Large intestine (tissue), 3 donors: ENCODE results near the gene METRN. TPM values are rescaled to one million over a fixed set of nuclear protein-coding genes. Genes with fewer than 3 reads are reported as not detected.
A peak's percentile ranks its signal among the peaks of the same experiment; 100 is the strongest.
"Not testable (repeated sequence)": the region's sequence is repeated elsewhere in the genome, so short reads cannot be mapped to it uniquely, and the experiment has no call there.

Experiments used
- DNase-seq, 2 donors: peaks; one replicate each; pipeline versions ENCODE4 v3.0.0 to v3.0.0-alpha.2; 2013
- H3K27ac ChIP-seq: one replicate; pipeline ENCODE4 v1.5.1; 2013; ENCODE audit warnings: low read length
- H3K27me3 ChIP-seq: 2 replicates; pipeline ENCODE4 v1.6.1; 2013; ENCODE audit warnings: low read length; ENCODE audit not compliant: control insufficient read depth, insufficient read depth
- H3K36me3 ChIP-seq: 2 replicates; pipeline ENCODE4 v1.6.1; 2013; ENCODE audit warnings: low read length; ENCODE audit not compliant: control insufficient read depth, insufficient read depth
- H3K4me1 ChIP-seq: one replicate; pipeline ENCODE4 v1.6.1; 2013; ENCODE audit warnings: low read length; ENCODE audit not compliant: control insufficient read depth, insufficient read depth
- H3K4me3 ChIP-seq: one replicate; pipeline ENCODE4 v1.5.1; 2013; ENCODE audit warnings: low read length
- H3K9me3 ChIP-seq: one replicate; pipeline ENCODE4 v1.6.1; 2013; ENCODE audit warnings: mild to moderate bottlenecking, low read depth, low read length, moderate library complexity; ENCODE audit not compliant: control insufficient read depth
- WGBS: methylation state at CpG from one replicate; pipeline ENCODE4 v1.1.5; 2013; ENCODE audit warnings: low lambda C conversion rate; ENCODE audit not compliant: insufficient coverage; 5-methylcytosine and 5-hydroxymethylcytosine counted together
- polyA plus RNA-seq: library from polyadenylated mRNA; unstranded; fragments of 120-200 nt; gene quantifications from one replicate; pipeline ENCODE4 v1.2.1, GENCODE V29; 2013

Gene METRN
- polyA plus RNA-seq, 1 donor: 18.9 TPM

DNA sequence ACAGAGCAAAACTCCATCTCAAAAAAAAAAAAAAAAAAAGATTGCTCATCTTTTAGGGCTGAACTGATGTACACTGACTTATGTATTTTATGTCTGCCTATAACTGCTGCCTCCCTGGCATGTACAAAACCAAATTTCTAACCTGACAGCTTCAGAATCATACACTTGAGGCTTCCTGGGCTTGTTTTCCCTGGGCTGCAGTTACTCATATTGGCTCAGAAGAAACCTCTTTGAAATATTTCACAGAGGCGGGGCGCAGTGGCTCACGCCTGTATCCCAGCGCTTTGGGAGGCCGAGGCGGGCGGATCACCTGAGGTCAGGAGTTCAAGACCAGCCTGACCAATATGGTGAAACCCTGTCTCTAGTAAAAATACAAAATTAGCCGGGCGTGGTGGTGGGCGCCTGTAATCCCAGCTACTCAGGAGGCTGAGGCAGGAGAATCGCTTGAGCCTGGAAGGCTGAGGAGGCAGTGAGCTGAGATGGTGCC lies 39.2 kb downstream of the METRN start:
- not testable (repeated sequence) for DNase-seq, H3K9me3 ChIP-seq, H3K36me3 ChIP-seq, H3K4me1 ChIP-seq, H3K4me3 ChIP-seq, H3K27ac ChIP-seq
- WGBS: no CpG with 5 or more reads among the region's 11 CpGs
- peaks cover 15% of the 10 kb centered on the region for H3K27me3 ChIP-seq

DNA sequence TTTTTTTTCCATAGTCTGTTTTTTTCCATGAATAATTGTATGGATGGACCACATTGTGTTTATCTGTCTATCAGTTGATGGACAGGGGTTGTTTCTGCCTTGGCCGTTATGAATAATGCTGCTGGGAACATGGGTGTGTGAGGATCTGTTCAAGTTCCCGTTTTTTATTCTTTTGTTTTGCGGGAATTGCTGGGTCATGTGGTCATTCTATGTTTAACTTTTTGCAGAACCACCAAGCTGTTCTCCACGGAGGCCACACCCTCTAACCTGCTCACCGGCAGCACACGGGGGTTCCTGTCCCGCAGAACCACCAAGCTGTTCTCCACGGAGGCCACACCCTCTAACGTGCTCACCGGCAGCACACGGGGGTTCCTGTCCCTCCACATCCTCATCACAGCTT lies 39.7 kb downstream of the METRN start:
- whole genome bisulfite sequencing: no CpG with 5 or more reads among the region's 11 CpGs
- Histone ChIP-seq H3K27me3 (peaks cover 15% of the 10 kb centered on the region), H3K4me3 (no peak overlapping the region), H3K27ac (no peak overlapping the region), H3K36me3 (no peaks in the 10 kb centered on the region), H3K4me1 (peaks cover 5% of the 10 kb centered on the region), H3K9me3 (no peaks in the 10 kb centered on the region)
- DNase-seq: no peak

DNA sequence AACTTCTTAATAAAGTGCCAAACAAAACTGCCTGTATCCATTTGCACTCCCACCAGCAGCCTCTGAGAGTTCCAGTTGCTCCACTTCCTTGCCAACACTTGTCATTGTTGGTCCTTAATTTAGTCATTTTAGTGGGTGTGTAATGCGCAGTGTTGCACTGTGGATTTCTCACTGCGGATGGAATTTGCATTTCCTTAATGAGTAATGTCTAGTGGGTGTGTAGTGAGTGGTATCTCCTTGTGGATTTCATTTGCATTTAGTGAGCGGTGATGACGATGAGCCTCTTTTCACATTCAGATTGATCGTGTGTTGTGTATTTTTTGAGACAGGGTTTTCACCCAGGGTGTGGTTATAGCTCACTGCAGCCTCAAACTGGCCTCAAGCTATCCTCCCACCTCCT lies 41.5 kb downstream of the METRN start:
- WGBS: no CpG with 5 or more reads among the region's 5 CpGs
- no peak overlapping the region for H3K4me3 ChIP-seq
- H3K27ac ChIP-seq: no peak overlapping the region
- H3K9me3 ChIP-seq: peaks cover 3% of the 10 kb centered on the region
- peaks cover 8% of the 10 kb centered on the region for H3K27me3 ChIP-seq
- no peaks in the 10 kb centered on the region for H3K36me3 ChIP-seq
- DNase-seq: no peak
- peaks cover 15% of the 10 kb centered on the region for H3K4me1 ChIP-seq

DNA sequence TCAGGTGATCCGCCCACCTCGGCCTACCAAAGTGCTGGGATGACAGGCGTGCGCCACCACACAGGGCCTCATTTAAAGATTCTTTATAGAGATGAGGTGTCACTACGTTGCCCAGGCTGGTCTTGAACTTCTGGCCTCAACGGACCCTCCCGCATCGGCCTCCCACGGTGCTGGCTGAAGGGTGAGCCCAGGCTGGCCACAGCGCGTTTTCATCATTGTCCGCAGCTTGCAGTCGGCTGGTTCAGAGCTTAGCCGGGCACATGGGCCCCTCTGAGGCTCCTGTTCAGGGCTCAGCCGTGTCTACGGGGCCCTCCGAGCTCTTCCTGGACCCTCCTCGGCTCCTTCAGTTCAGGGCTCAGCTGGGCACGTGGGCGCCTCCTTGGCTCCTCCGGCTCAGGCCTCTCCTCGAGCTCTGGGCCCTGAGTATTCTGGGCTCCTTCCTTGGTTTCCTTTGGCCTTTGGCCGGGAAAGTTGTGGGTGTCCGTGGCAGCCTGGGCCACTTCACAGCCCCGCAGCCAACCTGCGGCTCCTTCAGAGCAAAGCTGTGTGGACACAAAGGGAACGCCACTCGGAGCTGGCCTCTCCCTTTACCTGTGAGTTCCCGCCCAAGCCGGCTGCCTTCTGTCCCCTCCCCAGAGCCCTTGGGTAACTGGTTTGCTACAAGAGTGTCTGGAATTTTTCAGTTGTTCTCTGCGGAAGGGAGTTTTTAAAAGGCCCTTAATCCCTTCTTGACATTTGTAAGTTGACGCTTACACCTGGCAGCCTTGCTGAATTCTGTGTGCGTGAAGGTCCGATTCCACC lies 44.4 kb downstream of the METRN start:
- Histone ChIP-seq H3K9me3 (peaks cover 3% of the 10 kb centered on the region), H3K27me3 (peaks cover 2% of the 10 kb centered on the region), H3K4me3 (no peak overlapping the region), H3K36me3 (no peaks in the 10 kb centered on the region), H3K4me1 (peaks cover 25% of the 10 kb centered on the region), H3K27ac (no peak overlapping the region)
- DNase-seq: peak in 1 of 2 donors; percentile 22
- 100% methylated on average over 1 of the region's 34 CpGs for WGBS

DNA sequence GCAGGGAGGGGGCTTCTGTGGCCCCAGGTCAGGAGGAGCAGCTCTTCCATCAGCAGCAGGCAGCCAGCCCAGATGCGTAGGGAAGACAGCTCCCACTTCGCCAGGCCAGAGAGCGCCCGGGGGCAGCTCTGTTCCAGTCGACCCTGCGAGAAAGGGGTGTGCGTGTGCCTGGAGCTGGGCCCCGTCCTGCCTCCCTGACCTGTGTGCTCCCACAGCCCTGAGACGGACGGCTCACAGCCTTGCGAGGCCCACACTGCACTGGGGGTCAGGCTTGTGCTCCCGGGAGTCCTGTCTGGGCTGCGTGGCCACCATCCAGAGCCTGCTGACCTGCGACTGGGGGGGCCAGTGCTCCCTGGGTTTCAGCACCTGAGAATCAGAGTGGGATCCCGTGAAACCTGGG lies 45.1 kb downstream of the METRN start:
- Histone ChIP-seq H3K9me3 (peaks cover 3% of the 10 kb centered on the region), H3K4me1 (peaks cover 25% of the 10 kb centered on the region), H3K27me3 (peaks cover 2% of the 10 kb centered on the region), H3K27ac (no peak overlapping the region), H3K4me3 (no peak overlapping the region), H3K36me3 (no peaks in the 10 kb centered on the region)
- no CpG with 5 or more reads among the region's 15 CpGs for WGBS
- DNase-seq: no peak

DNA sequence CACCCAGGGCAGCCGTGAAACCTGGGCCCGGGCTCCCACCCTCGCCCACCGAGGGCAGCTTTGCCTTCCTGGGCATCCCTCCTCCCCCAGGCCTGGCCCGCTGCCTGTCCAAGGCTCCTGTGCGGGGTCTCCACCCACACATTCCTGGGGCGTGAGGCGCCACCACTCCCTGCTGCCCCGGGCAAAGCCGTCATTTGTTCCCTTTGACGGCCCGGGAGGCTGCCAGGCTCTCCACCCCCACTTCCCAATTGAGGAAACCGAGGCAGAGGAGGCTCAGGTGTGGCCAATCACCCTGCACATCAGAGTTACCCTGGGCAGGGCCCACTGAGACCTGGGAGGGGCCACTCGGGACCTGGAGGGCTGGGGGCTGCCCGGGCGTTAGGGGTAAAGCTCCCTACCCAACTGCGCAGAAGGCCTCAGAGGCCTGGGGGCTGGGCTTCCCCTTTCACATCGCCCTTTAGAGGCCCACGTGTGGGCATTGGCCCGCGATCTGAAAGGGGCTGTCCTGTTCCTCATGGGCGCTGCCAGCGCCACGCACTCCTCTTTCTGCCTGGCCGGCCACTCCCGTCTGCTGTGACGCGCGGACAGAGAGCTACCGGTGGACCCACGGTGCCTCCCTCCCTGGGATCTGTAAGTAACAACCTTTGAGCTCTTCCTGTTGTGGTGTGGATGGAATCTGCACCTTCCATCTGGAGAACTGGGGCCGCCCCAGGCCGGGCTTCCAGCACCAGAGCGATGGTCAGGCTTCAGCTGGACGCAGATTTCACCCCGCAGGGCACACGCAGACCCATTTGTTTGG lies 45.8 kb downstream of the METRN start, which contains the start of gene MSLN:
MSLN (plus strand) TSS at position 190 of the 799 bp plus-strand sequence. CDS start 1,947 bp downstream, outside the sequence.
- WGBS: no CpG with 5 or more reads among the region's 37 CpGs
- Histone ChIP-seq H3K36me3 (no peaks in the 10 kb centered on the region), H3K9me3 (peaks cover 3% of the 10 kb centered on the region), H3K27me3 (peaks cover 2% of the 10 kb centered on the region), H3K27ac (peak within 1 kb of the TSS; percentile 77), H3K4me3 (peak within 1 kb of the TSS; percentile 6), H3K4me1 (peaks cover 25% of the 10 kb centered on the region)
- DNase-seq: peak; percentile 76 to 93

DNA sequence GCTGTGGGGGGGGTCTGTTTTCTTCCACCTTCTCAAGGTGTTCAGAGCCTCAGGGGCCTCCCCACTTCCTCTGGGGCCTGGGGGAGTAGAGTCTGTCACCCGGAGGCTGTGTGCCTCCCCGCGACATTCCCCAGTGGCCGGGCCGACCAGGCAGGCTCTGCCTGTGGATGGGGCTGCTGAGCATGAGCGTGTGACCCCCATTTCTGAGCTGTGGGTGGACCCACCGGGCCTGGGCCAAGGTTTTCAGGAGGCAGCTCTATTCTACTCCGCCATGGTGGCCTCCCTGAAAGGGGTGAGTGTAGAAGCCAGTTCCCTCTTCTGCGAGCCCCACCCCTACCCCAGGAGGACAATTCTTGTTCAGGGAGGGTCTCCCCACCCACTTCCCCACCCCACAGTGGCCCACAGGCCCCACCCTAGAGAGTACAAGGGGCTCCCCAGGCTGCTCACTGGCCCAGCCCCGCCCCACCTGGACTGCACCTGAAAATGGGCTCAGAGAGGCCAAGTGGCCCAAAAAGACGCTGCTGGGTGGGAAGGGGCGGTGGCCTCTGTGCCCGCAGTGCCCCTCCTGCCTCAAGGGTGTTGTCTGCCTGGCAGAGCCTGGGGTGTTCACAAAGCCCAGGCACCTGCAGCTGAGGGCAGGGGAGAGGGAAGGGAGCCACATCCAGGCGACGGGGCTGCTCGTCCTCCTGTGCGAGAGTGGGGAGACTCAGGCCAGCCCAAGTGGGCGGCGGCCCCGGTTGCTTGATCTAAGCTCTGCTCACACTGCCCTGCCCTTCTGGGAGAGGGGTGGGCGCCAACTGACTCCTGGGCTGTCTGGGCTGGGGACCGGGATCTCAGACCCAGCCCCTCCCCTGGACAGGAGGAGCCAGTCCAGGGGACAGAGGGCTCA lies 47.0 kb downstream of the METRN start:
- peak in 1 of 2 donors; percentile 54 for DNase-seq
- peak overlapping the region; percentile 77 for H3K27ac ChIP-seq
- H3K4me1 ChIP-seq: peaks cover 25% of the 10 kb centered on the region
- H3K27me3 ChIP-seq: no peaks in the 10 kb centered on the region
- no CpG with 5 or more reads among the region's 22 CpGs for WGBS
- H3K36me3 ChIP-seq: no peaks in the 10 kb centered on the region
- no peak overlapping the region for H3K4me3 ChIP-seq
- H3K9me3 ChIP-seq: peaks cover 3% of the 10 kb centered on the region

DNA sequence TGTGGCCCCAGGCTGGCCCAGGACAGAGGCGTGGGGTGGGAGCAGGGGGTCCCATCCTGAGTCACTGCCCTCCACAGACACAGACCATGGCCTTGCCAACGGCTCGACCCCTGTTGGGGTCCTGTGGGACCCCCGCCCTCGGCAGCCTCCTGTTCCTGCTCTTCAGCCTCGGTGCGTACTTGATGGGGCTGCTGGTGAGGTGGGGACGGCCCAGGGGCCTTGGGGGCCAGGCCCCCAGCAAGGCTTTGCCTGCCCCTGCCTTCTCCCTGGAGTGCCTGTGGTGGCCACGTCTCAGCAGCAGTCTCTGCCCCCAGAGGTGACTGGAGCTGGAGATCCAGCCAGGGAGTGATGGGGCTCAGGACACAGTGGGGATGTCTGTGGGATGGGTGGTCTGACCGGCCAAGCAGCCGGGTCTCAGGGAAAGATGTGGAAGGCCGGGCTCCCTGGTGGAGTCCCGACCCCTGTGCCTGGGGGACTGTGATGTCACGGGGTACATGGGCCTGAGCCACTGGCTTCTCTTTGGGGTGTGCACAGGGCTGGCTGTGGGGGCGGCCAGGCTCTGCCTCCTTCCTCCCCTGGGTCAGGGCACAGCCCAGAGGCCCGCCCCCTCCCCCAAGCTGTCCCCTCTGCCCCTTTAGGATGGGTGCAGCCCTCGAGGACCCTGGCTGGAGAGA lies 47.8 kb downstream of the METRN start:
- peaks cover 3% of the 10 kb centered on the region for H3K9me3 ChIP-seq
- H3K36me3 ChIP-seq: no peaks in the 10 kb centered on the region
- H3K27ac ChIP-seq: no peak overlapping the region
- no peak overlapping the region for H3K4me3 ChIP-seq
- H3K27me3 ChIP-seq: no peaks in the 10 kb centered on the region
- DNase-seq: no peak
- WGBS: no CpG with 5 or more reads among the region's 17 CpGs
- peaks cover 25% of the 10 kb centered on the region for H3K4me1 ChIP-seq

DNA sequence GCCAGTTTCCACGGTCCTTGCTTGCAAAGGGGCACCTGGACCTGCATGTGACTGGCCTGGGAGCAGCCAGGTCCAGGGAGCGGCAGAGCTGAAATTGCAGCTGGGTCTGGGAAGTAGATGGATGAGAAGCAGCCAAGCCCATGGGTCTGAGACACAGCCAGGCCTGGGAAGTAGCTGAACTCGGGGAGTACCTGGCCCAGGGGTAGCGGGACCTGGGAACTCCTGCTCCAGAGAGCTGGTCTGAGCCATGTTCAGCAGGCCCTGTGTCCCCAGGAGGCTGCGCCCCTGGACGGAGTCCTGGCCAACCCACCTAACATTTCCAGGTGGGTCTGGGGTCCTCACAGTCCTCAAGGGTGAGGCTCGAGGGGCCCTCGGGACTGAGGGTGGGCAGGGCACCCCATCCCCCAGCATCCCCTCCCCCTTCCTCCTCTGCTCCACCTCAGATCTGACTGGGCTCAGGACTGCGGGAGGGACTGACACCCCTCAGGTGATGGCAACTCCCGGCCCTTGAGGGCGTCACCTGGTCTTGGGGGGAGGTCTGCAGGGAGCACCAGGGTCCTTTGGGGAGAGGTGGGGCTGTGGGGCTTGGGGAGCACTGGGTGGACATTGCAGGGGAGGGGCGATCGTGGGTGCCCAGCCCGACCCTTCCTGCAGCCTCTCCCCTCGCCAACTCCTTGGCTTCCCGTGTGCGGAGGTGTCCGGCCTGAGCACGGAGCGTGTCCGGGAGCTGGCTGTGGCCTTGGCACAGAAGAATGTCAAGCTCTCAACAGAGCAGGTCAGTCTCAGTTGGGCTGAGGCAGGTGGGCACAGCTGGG lies 48.7 kb downstream of the METRN start:
- H3K4me3 ChIP-seq: no peak overlapping the region
- DNase-seq: no peak
- H3K9me3 ChIP-seq: peaks cover 3% of the 10 kb centered on the region
- peaks cover 25% of the 10 kb centered on the region for H3K4me1 ChIP-seq
- no peaks in the 10 kb centered on the region for H3K36me3 ChIP-seq
- H3K27ac ChIP-seq: no peak overlapping the region
- WGBS: no CpG with 5 or more reads among the region's 21 CpGs
- no peaks in the 10 kb centered on the region for H3K27me3 ChIP-seq
